Hematopoietic multipotent progenitor cell treated with erythropoietin and hydrocortisone succinate and interleukin-3 and kit ligand, for 15 days (in vitro differentiated cells): ENCODE measurements around the gene RHBDD1.

ENCODE experiments used
- DNase-seq: peaks from one replicate; pipeline ENCODE4 v3.0.0-alpha.2; 2015; ENCODE audit warnings: low spot score

Gene RHBDD1

GRCh38 chr2:227035711-227036367 lies 200.0 kb downstream of the RHBDD1 start:
- no peak for DNase-seq

GRCh38 chr2:227036527-227036926 lies 200.7 kb downstream of the RHBDD1 start:
- no peak for DNase-seq

DNA sequence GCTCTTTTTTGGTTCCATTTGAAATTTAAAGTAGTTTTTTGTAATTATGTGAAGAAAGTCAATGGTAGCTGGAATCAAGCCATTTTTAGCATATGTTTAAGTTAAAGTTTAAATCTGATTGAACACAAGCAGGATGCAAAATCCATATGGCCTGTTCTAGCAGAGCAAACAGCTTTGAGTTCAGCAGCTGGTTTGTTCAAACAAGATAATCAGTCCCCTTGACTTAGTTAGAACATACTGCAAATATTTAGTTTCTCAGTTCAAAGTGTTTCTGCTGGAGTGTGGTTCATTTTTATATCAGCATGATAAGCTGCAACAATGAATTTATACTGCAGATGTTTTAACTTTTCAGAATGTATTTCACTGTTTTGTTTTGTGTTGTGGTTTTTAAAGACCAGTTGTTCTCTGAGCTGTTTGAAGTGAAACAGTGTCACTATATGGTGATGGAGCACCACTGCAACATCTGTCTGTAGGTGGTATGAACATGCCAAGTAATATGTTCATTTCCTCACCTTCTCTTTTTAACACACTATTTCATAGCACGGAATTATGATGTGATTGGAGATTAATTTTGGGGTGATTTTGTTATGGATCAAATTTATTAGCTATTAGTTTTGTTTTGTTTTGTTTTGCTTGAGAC lies 202.8 kb downstream of the RHBDD1 start:
- no peak for DNase-seq

- DNase-seq: no peak
These were observed 208.1 kb downstream of the RHBDD1 start for GRCh38 chr2:227043981-227044380.
